Measurements from ENCODE around the gene IL3RA.

IL3RA gene

GRCh38 chrX:1418901-1419544 lies 82.4 kb downstream of the IL3RA start:
- Histone ChIP-seq H4K20me1 (ENCODE audit: insufficient read depth, low read length) (no peaks in the 10 kb centered on the region), H3K27me3 (replicated peaks; ENCODE audit: insufficient read depth, low read length) (no peaks in the 10 kb centered on the region), H3K4me2 (ENCODE audit: low read depth, low read length) (no peak overlapping the region), H3K79me2 (ENCODE audit: low read length) (no peaks in the 10 kb centered on the region), H3K36me3 (replicated peaks; ENCODE audit: insufficient read depth, low read length) (no peaks in the 10 kb centered on the region), H3K9ac (ENCODE audit: low read length) (no peak overlapping the region), H3K4me1 (ENCODE audit: low read length) (no peaks in the 10 kb centered on the region), H3K4me3 (ENCODE audit: low read length) (no peak overlapping the region), H3F3A (ENCODE audit: insufficient read depth, low read length) (no peaks in the 10 kb centered on the region), H2AFZ (ENCODE audit: low read length) (no peak overlapping the region), H3K9me3 (replicated peaks; ENCODE audit: insufficient read depth, low read length) (no peaks in the 10 kb centered on the region), H3K27ac (ENCODE audit: low read length) (no peak overlapping the region), H3K9me2 (replicated peaks; ENCODE audit: insufficient read depth, low read length) (no peaks in the 10 kb centered on the region)
- DNase-seq = no peak
- TF ChIP-seq EZH2 (optimal IDR thresholded peaks at IDR 0.05; ENCODE audit: low read depth, low read length) = no peak
- TF ChIP-seq CTCF (IDR thresholded peaks at IDR 0.05; ENCODE audit: low read length) = no peak
- no peak for TF ChIP-seq EZH2phosphoT487 (IDR thresholded peaks at IDR 0.05; ENCODE audit: low read length)

GRCh38 chrX:1419545-1420355 lies 83.2 kb downstream of the IL3RA start:
- no peaks in the 10 kb centered on the region for H4K20me1 ChIP-seq (ENCODE audit: insufficient read depth, low read length)
- H3K4me2 ChIP-seq (ENCODE audit: low read depth, low read length) = no peak overlapping the region
- no peaks in the 10 kb centered on the region for H3K27me3 ChIP-seq (replicated peaks; ENCODE audit: insufficient read depth, low read length)
- no peaks in the 10 kb centered on the region for H3K9me3 ChIP-seq (replicated peaks; ENCODE audit: insufficient read depth, low read length)
- no peak overlapping the region for H3K4me3 ChIP-seq (ENCODE audit: low read length)
- no peak overlapping the region for H3K9ac ChIP-seq (ENCODE audit: low read length)
- H3K9me2 ChIP-seq (replicated peaks; ENCODE audit: insufficient read depth, low read length) = no peaks in the 10 kb centered on the region
- no peak for DNase-seq
- H3K27ac ChIP-seq (ENCODE audit: low read length) = no peak overlapping the region
- TF ChIP-seq EZH2phosphoT487 (IDR thresholded peaks at IDR 0.05; ENCODE audit: low read length) = no peak
- TF ChIP-seq EZH2 (optimal IDR thresholded peaks at IDR 0.05; ENCODE audit: low read depth, low read length) = no peak
- no peak for TF ChIP-seq CTCF (IDR thresholded peaks at IDR 0.05; ENCODE audit: low read length)
- H3K79me2 ChIP-seq (ENCODE audit: low read length) = no peaks in the 10 kb centered on the region
- no peaks in the 10 kb centered on the region for H3F3A ChIP-seq (ENCODE audit: insufficient read depth, low read length)
- H2AFZ ChIP-seq (ENCODE audit: low read length) = no peak overlapping the region
- no peaks in the 10 kb centered on the region for H3K4me1 ChIP-seq (ENCODE audit: low read length)
- H3K36me3 ChIP-seq (replicated peaks; ENCODE audit: insufficient read depth, low read length) = no peaks in the 10 kb centered on the region

- H3K27me3 ChIP-seq (replicated peaks; ENCODE audit: insufficient read depth, low read length) = no peaks in the 10 kb centered on the region
- H3K9me3 ChIP-seq (replicated peaks; ENCODE audit: insufficient read depth, low read length) = no peaks in the 10 kb centered on the region
- no peaks in the 10 kb centered on the region for H3K36me3 ChIP-seq (replicated peaks; ENCODE audit: insufficient read depth, low read length)
- no peak overlapping the region for H3K9ac ChIP-seq (ENCODE audit: low read length)
- no peaks in the 10 kb centered on the region for H4K20me1 ChIP-seq (ENCODE audit: insufficient read depth, low read length)
- DNase-seq = no peak
- no peaks in the 10 kb centered on the region for H3K9me2 ChIP-seq (replicated peaks; ENCODE audit: insufficient read depth, low read length)
- no peak overlapping the region for H3K27ac ChIP-seq (ENCODE audit: low read length)
- H3K4me1 ChIP-seq (ENCODE audit: low read length) = no peaks in the 10 kb centered on the region
- no peaks in the 10 kb centered on the region for H3K79me2 ChIP-seq (ENCODE audit: low read length)
- H3F3A ChIP-seq (ENCODE audit: insufficient read depth, low read length) = no peaks in the 10 kb centered on the region
- TF ChIP-seq CTCF (IDR thresholded peaks at IDR 0.05; ENCODE audit: low read length) (no peak), EZH2phosphoT487 (IDR thresholded peaks at IDR 0.05; ENCODE audit: low read length) (no peak), EZH2 (optimal IDR thresholded peaks at IDR 0.05; ENCODE audit: low read depth, low read length) (no peak)
- no peak overlapping the region for H3K4me2 ChIP-seq (ENCODE audit: low read depth, low read length)
- H2AFZ ChIP-seq (ENCODE audit: low read length) = no peak overlapping the region
- no peak overlapping the region for H3K4me3 ChIP-seq (ENCODE audit: low read length)
Observed at GRCh38 chrX:1420371-1420770, 83.8 kb downstream of the IL3RA start.

All from MM.1S (cell line).